Stimulated activated CD8-positive, alpha-beta memory T cell treated with anti-CD3 and anti-CD28 coated beads, Interleukin-15, amount 100 ng/mL, for 48 hours (primary cell): ENCODE data around the gene CLSTN2.

ENCODE experiments used
- DNase-seq, 2 donors: peaks; one replicate each; pipeline ENCODE4 v3.0.0-alpha.2; 2020; ENCODE audit warnings: low read depth in 2 of 2

CLSTN2 gene

DNA sequence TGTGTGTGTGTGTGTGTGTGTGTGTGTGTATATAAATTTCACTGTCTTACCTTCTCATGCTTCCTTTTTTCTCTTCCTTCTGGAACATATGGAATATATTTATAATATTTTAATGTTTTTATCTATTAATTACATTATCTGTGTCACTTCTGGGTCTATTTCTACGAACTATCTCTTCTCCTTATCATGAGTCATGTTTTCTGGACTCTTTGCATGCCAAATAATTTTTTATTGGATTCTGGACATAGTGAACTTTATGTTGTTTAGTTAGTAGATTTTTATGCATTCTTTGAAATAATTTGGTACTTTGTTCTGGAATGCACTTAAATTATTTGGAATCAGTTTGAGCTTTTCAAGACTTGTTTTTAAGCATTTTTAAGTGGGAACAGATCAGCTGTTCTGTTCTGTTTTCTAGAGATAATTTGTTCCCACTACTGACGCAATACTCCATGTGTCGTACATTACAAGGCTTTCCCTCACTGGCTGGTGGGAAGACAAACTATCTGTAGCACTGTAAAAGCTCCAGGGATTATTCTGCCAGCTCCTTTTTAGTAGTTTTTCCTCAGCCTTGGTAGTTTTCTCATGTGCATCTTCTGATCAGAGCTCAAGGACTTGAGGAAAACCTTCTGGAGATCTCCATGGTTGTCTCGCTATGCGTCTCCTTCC lies 302.0 kb downstream of the CLSTN2 start:
- no peak for DNase-seq

DNA sequence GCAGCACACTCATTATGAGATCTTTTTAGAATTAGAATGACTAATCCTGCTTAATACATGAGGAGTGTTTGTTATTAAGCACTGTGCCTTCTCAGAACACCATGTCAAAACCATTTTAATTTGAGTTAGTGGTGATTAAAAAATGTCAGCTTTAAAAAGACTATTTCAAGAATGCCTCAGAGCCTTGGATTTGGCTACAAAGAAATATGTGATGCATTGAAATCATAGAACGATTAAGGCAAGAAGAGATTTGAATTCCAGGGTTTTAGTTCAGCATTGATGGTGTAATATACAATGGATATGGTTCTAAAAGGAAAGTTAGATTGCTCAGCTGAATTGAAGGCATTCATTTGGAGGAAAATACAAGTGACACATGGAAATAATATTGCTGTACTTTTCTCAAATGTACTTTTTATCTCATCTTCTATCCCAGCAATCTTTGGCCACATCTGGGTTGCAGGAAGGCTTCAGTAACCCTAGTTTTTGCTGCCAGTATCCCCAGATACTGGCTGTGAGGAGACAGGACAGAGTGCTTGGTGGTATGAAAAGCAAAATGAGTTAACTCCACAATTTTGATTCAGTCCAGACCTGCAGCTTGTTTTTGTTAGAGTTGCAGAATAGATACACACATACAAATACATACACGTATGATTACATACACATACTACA lies 303.8 kb downstream of the CLSTN2 start:
- no peak for DNase-seq

DNA sequence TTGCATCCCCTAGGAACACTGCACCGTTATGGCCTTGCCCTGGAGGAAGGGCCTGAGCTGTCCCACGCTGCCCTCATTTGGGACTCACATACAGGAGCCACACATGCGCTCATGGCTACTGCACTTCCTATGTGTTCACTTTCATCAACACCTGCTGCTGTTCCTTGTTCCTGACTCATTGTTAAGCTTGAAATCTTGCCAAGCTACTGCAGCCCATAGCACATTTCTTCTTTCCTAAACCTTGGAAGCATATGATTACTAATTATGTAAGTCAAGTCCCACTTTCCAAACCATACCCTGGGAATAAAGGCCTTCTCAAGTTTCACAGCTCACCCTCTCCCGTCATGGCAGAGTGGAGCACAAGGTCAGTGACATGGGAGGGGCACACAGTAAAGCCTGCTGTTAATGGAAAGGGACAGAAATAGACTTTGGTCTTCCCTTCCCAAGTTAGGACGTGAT lies 307.9 kb downstream of the CLSTN2 start:
- no peak for DNase-seq

DNA sequence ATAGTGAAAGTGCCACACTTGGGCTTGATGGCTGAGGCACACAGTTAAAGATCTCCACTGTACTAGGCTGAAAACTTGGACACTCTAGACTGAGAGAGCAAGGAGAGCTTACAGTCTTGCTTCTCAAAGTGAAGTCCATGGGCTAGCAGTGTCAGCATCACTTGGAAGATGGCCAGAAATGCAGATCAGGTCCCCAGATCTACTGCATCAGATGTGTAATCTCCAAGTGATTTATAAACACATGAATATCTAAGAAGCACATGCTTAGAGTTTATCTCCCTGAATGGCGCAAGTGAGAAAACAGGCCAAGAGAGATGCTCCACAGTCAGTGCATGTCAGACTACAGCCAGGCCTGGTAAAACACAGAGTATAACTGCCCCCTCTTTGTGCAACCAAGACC lies 308.6 kb downstream of the CLSTN2 start:
- DNase-seq = no peak

DNA sequence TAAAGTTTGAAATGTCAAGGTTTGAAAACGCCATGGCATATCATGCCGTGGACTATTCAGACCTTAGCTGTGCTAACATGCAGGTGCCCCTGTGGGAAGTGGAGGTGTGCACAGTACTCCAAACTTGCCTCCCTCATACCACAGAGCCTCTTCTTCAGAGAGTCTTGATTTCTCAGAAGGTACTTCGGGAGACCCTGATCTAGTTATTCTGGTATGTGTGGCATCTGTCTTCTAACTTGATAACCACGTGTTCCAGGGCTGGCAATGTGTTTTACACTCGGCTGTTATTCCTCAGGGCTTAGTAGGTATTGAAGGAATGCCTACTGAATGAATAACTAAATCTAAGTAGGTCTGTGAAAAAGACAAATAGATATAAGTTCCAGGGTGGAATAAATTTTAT lies 309.9 kb downstream of the CLSTN2 start:
- DNase-seq = no peak

DNA sequence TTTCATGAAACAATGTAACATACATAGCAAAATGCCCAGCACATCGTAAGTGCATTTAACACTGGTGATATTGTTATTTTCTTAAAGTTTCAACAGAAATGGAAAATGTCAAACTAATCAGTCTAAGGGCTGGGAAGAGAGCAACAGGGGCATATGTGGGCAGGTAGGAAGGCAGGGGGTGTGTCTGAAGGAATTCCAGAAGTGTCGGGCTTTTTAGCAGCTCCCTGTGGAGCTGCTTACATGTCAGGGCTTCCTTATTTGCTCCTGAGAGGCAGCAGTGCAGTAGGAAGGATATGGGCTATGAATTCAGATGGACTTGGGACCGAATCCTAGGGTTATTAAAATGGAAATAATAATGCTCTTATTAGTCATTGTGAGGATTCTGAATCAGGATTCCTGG lies 311.6 kb downstream of the CLSTN2 start:
- DNase-seq = no peak

DNA sequence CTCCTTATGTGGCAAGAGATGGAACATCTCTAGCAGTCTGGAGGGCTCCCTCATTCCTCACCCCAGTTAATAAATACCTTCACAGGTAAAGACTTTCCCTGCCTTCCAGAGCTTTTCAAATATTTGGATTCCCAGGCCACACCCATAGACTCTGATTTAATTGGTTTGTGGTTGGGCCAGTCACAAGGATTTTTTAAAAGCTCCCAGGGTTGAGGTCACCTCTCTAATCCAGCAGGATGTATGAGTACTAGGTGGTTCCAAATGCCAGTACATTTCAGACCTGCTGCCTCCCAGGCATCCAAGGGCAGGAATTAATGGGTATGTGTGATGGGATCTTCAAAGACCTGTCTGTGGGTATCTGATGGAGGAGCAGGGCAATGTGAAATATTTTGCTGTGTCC lies 312.8 kb downstream of the CLSTN2 start:
- no peak for DNase-seq

DNA sequence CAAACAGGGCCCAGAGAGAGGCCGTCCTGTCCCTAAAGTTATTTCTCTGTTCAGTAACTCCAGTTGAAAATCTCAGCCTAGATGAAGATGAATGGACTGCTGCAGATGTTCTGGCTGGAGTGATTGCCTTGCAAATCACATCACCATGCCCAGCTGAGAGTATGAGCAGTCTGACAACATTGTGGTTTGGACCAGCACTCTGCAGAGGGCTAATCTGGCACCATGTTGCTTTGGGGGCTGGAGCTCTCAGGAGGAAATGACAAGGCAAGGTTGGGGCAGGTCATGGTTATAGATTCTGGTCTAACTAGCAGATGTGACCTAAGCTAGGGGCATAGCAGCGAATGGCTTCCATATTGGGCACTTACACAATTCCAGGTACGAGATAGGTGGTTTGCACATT lies 314.2 kb downstream of the CLSTN2 start:
- no peak for DNase-seq

DNA sequence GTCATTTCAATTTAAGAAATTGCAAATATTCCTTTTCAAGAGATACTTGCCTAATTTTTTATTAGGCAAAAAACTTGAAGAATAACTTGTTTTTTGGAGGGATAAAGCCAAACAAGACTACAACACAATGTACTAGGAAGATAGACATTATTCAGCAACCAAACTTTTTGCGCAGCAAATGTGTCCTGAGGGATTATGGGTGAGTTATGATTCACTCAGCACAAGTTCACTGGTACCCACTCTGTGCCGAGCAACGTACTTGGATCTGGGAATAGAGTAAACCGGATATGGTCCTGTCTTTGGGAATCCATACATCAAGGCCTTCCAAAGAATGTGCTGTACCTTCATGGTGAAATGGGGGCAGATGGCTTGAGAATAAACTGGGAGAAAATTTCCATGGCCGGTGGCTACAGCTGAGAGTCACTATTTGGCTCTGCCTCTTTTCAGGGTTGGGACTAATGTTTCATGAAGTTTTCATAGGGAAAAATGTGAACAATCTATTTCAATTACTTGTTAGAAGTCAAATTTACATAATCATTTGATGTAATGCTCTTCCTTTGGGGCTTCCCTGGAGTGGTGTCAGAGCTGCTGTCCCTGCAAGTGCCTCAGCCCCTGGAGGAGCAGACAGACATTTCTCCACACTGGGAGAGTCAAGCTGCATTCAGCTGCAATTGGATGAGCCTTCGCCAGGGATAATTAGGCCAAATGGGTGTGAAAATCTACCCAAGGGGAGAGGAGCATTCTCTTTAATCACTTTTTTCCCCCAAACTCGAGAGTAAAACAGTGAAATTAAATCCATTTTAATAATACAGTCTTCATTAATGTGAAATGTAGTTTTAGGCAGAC lies 315.2 kb downstream of the CLSTN2 start:
- DNase-seq = no peak

DNA sequence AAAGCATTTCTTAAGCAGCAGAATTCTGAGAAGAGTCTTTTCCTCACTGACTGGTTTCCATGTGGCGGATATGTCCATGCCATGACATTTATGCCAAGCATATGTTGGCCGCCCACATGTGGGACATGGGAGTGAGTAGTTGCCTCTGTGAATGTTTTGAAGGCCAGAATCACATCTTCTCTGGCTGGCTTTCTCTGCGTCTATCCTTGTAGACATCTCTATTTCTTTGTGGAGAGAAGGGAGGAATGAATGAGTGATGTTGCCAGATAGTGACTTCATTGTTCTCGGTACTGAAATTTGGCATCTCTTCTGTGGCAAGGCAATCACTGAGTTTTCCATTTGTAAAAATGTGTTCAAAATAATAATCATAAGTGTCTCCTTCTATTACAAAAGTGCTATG lies 316.0 kb downstream of the CLSTN2 start:
- DNase-seq = no peak

DNA sequence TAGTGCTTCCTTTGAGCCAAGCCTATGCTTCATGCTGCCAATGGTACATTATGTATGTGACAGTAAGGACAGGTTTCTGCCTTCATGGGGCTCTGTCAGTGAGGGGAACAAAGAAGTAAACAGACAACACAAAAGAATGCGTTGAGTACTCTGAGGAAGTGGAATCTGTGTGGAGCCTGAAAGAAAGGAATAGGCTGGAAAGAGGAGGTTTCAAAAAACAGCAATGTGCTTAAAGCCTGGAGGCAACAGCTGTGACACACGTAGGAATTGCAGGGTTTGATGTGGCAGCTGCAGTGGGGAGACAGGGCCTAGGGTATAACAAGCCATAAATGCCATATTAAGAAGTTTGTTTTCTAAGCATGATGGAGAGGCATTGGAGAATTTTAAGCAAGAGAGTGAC lies 316.7 kb downstream of the CLSTN2 start:
- DNase-seq = no peak

DNA sequence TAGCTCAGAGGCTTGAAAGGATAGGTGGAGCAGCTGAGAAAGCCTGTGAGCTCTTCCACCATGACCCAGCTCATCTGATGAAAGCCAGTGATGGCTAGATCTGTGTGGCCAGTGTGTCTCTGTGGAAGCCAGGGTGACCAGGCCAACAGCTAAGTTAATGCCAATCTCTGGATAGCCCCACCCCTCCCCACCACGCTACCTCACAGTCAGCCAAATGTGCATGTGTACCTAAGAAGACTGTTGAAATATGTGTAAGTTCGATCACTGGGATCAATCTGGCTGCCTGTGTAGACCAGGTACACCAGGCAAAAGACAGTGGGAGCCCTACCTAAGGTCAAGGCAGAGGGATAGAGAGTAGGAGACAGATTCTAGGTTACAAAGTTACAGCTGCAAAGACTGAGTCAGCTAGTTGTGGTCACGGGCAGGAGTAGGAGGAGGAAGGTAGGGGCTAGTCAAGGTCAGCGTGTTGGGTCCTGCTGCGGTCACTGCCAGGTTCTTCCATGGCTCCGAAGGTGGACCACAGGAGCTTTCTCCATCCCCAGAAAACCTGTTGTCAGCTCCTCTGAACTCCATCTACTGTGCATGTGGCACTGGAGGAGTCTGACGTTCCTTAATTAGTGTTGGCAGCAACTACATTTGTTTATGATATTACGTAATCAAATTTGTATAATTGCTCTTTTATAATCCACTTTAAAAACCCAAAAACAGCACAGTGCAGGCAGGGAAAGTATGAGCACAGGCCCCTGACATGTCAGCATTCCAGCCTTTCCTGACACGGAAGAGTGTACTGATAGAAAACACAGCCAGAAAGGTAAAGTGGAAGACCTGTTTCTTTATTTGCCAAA lies 318.0 kb downstream of the CLSTN2 start:
- DNase-seq = no peak

DNA sequence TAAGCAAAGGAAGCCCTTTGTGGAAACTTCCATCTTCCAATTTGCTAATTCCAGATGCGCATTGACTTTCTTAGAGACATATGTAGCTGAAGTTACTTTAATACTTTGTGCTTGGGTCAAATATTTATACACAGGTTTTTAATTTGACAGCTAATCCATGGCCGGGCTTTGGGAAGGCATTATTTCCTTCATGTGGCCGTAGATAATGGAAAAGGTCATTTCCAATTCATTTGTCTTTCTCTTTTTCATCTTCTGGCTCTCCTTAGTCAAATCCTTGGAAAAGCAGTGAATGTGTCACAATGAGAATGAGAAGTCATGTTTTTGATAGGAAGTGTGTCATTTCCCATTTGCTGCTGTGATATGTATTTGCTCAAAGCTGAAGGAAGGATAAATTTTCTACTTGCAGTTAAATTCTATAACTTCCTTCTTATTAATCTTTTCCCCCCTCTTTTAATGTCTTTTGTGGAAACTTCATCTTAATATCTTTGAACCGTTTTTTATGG lies 323.3 kb downstream of the CLSTN2 start:
- DNase-seq = no peak

DNA sequence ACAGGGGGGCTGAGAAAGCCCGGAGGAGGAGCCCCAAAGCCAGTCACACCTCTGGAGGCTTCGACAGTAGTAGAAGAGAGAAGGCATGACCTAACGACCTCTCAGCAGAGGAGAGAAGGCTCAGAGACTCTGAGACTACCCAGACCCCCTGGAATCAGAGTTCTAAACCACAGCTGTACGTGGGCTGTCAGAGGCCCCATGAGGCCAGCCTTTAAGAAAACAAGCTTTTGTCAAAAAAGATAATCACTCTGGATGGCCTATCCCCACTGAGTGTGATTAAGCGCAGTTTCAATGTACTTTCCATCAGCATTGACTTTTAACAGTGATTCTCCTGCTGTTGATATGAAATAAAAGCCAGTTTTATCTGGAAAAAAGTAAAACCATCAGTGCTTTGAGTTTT lies 330.3 kb downstream of the CLSTN2 start:
- no peak for DNase-seq

DNA sequence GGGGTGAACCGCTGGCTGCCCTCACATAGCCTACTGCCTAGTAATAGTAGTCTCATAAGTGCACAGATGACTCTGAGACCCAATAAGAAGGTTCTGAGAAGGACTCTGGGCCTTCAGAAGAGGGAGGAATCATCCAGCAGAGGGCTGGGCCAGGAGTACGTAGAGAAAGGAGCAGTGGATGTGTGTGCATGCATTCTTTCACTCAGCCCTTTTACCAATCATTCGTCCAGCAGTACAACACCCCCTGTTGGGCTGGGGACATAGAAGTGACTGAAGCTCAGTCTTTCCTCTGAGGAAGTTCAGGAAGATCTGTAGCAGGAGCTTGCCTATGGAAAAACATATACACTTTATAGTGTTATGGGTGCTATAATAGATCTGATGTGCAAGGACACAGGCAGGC lies 333.1 kb downstream of the CLSTN2 start:
- no peak for DNase-seq

DNA sequence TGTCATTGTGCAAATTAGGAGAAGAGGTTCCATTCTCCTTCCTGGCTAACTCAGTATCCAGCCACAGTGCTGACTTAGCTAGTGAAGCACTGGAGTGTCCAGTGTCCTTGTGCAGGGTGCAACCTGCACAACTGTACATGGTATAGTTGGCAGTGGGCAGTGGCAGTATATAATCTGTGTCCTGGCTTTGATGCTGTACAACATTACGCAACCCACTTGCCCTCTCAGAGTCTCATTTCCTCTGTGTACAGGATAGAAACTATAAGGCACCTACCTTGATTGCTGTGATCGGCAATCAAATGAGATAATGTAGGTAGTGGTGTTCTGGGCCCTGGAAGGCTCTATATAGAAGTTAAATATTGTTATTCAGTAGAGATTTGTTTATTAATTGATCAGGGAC lies 333.6 kb downstream of the CLSTN2 start:
- DNase-seq = no peak

DNA sequence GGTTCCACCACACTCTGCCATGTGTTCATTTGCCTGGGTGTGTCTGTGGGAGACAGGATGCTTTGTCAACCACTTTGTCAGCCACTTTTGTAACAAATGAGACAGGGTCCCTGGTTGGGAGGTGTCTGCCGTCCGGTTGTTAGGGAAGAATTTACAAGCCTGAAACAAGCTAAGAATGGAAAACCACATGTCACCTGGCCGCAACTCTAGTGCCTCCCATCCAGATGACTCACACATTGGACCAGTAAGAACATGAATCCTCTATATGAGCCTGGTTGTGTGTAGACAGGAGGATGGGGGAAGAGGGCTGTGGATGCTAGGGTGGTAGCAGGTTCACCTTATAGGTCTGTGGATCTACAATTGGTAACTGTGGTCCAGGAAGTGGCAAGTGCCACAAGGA lies 335.3 kb downstream of the CLSTN2 start:
- DNase-seq = no peak

DNA sequence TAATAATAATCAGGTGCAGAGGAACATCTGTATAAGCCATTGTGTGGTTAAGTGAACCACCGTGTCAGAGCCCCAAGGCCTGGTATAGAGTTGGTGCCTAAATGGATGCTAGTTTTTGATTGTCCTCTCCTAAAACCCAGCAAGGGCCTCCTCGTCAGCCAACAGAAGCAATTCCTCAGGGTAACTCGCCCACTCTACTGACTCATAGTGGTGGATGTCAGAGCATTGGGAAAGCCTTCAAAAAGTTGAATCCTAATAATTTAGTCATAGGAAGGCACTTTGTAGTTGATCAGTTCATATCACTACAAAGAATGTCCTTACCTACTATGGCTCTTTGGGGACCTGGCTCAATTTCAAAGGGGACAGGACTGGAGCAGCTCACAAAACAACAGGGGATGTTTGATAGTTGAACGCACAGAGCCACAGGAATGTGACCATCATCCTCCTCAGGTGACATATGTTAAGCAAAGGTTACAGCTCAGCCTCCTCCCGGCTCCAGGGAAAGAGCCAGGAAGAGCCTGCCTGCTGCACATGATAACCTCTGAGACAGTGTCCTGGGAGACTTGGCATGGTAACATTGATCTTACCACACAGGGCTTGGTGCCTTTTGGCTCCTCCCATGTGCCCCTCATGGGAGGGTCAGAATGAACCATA lies 338.7 kb downstream of the CLSTN2 start:
- no peak for DNase-seq

DNA sequence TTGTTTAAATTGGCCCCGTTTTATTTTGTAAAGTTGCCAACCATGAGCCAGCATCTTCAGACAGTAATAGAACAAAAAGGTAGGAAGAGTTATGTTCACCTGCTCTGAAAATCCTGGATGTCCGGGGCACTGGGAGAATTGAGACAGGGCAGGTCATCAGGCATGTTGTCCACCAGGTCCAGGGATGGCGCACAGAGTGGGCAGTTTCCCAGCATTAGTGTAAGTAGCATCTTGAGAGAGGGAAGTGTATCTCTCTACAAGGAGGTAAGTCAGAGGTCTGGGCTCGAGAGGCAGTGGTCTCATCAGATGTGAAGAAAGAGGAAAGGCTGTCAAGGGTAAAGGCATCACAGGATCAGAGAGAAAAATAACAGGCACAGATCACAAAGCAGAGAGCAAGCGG lies 339.4 kb downstream of the CLSTN2 start:
- no peak for DNase-seq

DNA sequence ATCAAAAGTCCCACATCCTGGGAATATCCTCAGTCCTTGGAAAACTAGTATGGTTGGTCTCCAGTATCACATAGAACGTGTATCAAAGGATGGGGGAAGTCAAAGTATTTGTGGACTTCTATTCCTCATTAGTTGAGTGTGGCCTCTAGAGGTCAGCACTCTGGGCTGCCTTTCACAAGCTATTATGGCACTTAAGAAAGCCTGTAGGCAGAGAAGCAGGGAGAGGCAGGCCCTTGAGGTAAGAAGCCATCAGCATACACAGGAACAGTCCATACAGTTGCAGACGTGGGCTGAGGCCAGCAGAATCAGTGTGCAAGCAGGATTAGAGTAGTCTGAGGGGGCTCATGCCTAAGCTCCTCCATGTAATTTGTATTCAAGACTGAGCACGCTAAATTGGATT lies 341.7 kb downstream of the CLSTN2 start:
- no peak for DNase-seq

DNA sequence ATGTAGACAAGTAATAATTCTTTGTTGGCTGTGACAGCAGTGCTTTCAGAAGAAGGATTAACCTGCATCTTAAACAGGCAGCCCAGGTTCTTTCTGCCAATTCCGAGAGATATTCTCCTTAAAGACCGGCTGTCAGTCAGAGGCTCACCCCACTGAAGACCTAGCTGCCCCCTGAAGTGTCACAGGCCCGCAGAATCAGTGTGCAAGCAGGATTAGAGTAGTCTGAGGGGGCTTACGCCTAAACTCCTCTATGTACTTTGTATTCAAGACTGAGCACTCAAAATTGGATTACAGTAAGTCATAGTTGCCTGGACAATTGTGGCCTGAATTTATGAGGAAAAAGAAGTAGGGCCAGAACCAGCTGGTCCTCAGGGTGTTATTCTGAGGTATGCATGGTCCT lies 342.9 kb downstream of the CLSTN2 start:
- no peak for DNase-seq
